ENCODE results near the gene MS4A15.

- TF ChIP-seq CTCF (IDR thresholded peaks at IDR 0.05) (no peak), EZH2phosphoT487 (IDR thresholded peaks at IDR 0.05) (no peak)
These were observed 36.2 kb upstream of the MS4A15 start for GRCh38 chr11:60720460-60720859.
